Vagina (tissue), 2 donors: ENCODE results near the gene SLC46A1. TPM values are rescaled to one million over a fixed set of nuclear protein-coding genes. Genes with fewer than 3 reads are reported as not detected.

Experiments
- DNase-seq, 2 donors: peaks; one replicate each; pipeline ENCODE4 v3.0.0-alpha.2; 2017; ENCODE audit errors: extremely low spot score in 2 of 2
- H3K27ac ChIP-seq: fragments of 200-600 bp; sonication (generic); one replicate; pipeline ENCODE4 v1.5.1; 2019
- H3K27me3 ChIP-seq: fragments of 200-600 bp; sonication (generic); one replicate; pipeline ENCODE4 v1.5.1; 2019
- H3K36me3 ChIP-seq, 2 donors: fragments of 200-600 bp; sonication (generic); one replicate each; pipeline ENCODE4 v1.5.1; 2017 to 2019
- H3K4me1 ChIP-seq: fragments of 200-600 bp; sonication (generic); one replicate; pipeline ENCODE4 v1.5.1; 2019
- H3K4me3 ChIP-seq, 2 donors: fragments of 200-600 bp; sonication (generic); 1 replicate in 1 of 2; 2 replicates in 1 of 2; pipeline ENCODE4 v1.5.1; 2016 to 2019
- H3K9me3 ChIP-seq: fragments of 200-600 bp; sonication (generic); one replicate; pipeline ENCODE4 v1.5.1; 2019
- CTCF ChIP-seq, 3 experiments: fragments of 450-650 bp in 2 of 3; fragments of 200-600 bp in 1 of 3; sonication (generic) in 1 of 3; IDR thresholded peaks; one replicate each; pipeline ENCODE4 v1.5.1; 2017 to 2019; ENCODE audit warnings: antibody characterized with exemption in 3 of 3, mild to moderate bottlenecking in 2 of 3, moderate library complexity in 2 of 3
- POLR2A ChIP-seq, 2 donors: fragments of 450-650 bp; IDR thresholded peaks; one replicate each; pipeline ENCODE4 v1.6.1; 2017; ENCODE audit warnings: antibody characterized with exemption in 2 of 2, mild to moderate bottlenecking in 2 of 2, moderate library complexity in 2 of 2
- POLR2AphosphoS5 ChIP-seq, 2 donors: sonication (generic); formaldehyde crosslinking; IDR thresholded peaks; one replicate each; pipeline ENCODE4 v1.9.0; 2017; ENCODE audit warnings: antibody characterized with exemption in 2 of 2, mild to moderate bottlenecking in 2 of 2, low read depth in 1 of 2; ENCODE audit not compliant: insufficient read depth in 1 of 2
- intact Hi-C: fragments of 100-400 bp; cut with DNase I; formaldehyde crosslinking; loops from one replicate; pipeline ENCODE4 v1.15.1; 2023
- total RNA-seq: library from RNA; depleted of rRNA; stranded (reverse); fragments of >200 nt; gene quantifications from one replicate; pipeline ENCODE4 v1.2.3, GENCODE V29; 2016

The SLC46A1 gene
- total RNA-seq, 1 donor from 2014 or later: 13.8 TPM

GRCh38 chr17:28365487-28365886, 40.5 kb downstream of the SLC46A1 start:
- Histone ChIP-seq H3K27ac (no peak overlapping the region), H3K9me3 (no peaks in the 10 kb centered on the region), H3K4me1 (no peaks in the 10 kb centered on the region), H3K36me3 (peaks cover 0 to 28% of the 10 kb centered on the region in 2 donors), H3K27me3 (no peaks in the 10 kb centered on the region), H3K4me3 (no peak overlapping the region)
- DNase-seq: no peak
- TF ChIP-seq CTCF (IDR thresholded peaks at IDR 0.05) (no peak), POLR2A (IDR thresholded peaks at IDR 0.05) (no peak), POLR2AphosphoS5 (IDR thresholded peaks at IDR 0.05; ENCODE audit: insufficient read depth in 1 of 2, low read depth in 1 of 2) (no peak)
- intact Hi-C loops: no loop called here

GRCh38 chr17:28364665-28365363, 41.2 kb downstream of the SLC46A1 start, which contains the start of gene SEBOX:
Gene SEBOX, minus strand, starts transcription at chr17:28365199. Its CDS starts 48 bp downstream, at chr17:28365151.
- Histone ChIP-seq H3K9me3 (no peaks in the 10 kb centered on the region), H3K36me3 (peaks cover 0 to 35% of the 10 kb centered on the region in 2 donors), H3K27ac (no peak within 1 kb of the TSS), H3K4me1 (no peaks in the 10 kb centered on the region), H3K4me3 (no peak within 1 kb of the TSS), H3K27me3 (no peaks in the 10 kb centered on the region)
- no peak for DNase-seq
- no peak for TF ChIP-seq POLR2A (IDR thresholded peaks at IDR 0.05)
- TF ChIP-seq POLR2AphosphoS5 (IDR thresholded peaks at IDR 0.05; ENCODE audit: insufficient read depth in 1 of 2, low read depth in 1 of 2): no peak
- TF ChIP-seq CTCF (IDR thresholded peaks at IDR 0.05): no peak
- intact Hi-C loops: no loop called here

- Histone ChIP-seq H3K27me3 (no peaks in the 10 kb centered on the region), H3K4me1 (no peaks in the 10 kb centered on the region), H3K9me3 (no peaks in the 10 kb centered on the region), H3K27ac (no peak overlapping the region), H3K4me3 (no peak overlapping the region), H3K36me3 (peaks cover 0 to 39% of the 10 kb centered on the region in 2 donors)
- no peak for DNase-seq
- intact Hi-C loops: no loop called here
- TF ChIP-seq CTCF (IDR thresholded peaks at IDR 0.05) (no peak), POLR2AphosphoS5 (IDR thresholded peaks at IDR 0.05; ENCODE audit: insufficient read depth in 1 of 2, low read depth in 1 of 2) (no peak), POLR2A (IDR thresholded peaks at IDR 0.05) (no peak)
These were observed 42.0 kb downstream of the SLC46A1 start for GRCh38 chr17:28363776-28364650.

- H3K27me3 ChIP-seq: no peaks in the 10 kb centered on the region
- TF ChIP-seq POLR2A (IDR thresholded peaks at IDR 0.05) (no peak), CTCF (IDR thresholded peaks at IDR 0.05) (no peak), POLR2AphosphoS5 (IDR thresholded peaks at IDR 0.05; ENCODE audit: insufficient read depth in 1 of 2, low read depth in 1 of 2) (no peak)
- no peak overlapping the region for H3K27ac ChIP-seq
- H3K9me3 ChIP-seq: no peaks in the 10 kb centered on the region
- peaks cover 0 to 39% of the 10 kb centered on the region in 2 donors for H3K36me3 ChIP-seq
- H3K4me3 ChIP-seq: no peak overlapping the region
- intact Hi-C loops: no loop called here
- peaks cover 8% of the 10 kb centered on the region for H3K4me1 ChIP-seq
- DNase-seq: no peak
These were observed 42.8 kb downstream of the SLC46A1 start for GRCh38 chr17:28363186-28363585.
